K562 (cell line): ENCODE data around the gene HDAC9. TPM values are rescaled to one million over a fixed set of nuclear protein-coding genes. Genes with fewer than 3 reads are reported as not detected.

ENCODE experiments used
- ATAC-seq: fragments of 200-7000 bp; cut with Tn5 transposase; 3 replicates; pipeline ENCODE4 v1.9.1; 2020; ENCODE audit warnings: moderate library complexity
- BruUV-seq: library from RNA; stranded (reverse); fragments of 400-500 nt; replicated peaks from 2 replicates; lab custom pipeline; 2021; lab: Mats Ljungman, UMichigan
- CTCF ChIA-PET: fragments of 300-600 bp; formaldehyde crosslinking; extraction: SDS; loops from one replicate; lab custom pipeline; 2021; ENCODE audit warnings: low intra/inter-chr PET ratio; lab: Yijun Ruan, JAX
- POLR2A ChIA-PET: fragments of 300-600, 350-650 bp; sonication (Branson Sonifier 250); formaldehyde crosslinking; extraction: SDS; loops from one replicate; lab custom pipeline; 2021; ENCODE audit warnings: antibody characterized with exemption, inconsistent platforms; lab: Yijun Ruan, JAX
- DNase-seq, 4 experiments: peaks; one replicate each; pipeline versions ENCODE4 v3.0.0 to v3.0.0-alpha.2; 2011 to 2018; ENCODE audit warnings: low spot score in 3 of 4, mixed read lengths in 3 of 4; ENCODE audit errors: extremely low read depth in 1 of 4
- FAIRE-seq: peaks from 2 replicates; lab custom pipeline; 2011; peaks lifted over from hg19 to GRCh38; lab: Jason Lieb, UNC
- H2AFZ ChIP-seq: 2 replicates; pipeline ENCODE4 v1.6.0; 2011; ENCODE audit warnings: low read depth, low read length, control low read depth, inconsistent platforms
- H3K27ac ChIP-seq: fragments of 200-600 bp; 3 replicates; pipeline ENCODE4 v1.8.0; 2011; ENCODE audit warnings: low read depth, mild to moderate bottlenecking, control low read depth, inconsistent platforms, low read length, moderate library complexity, mixed read lengths; ENCODE audit errors: extremely low read depth
- H3K27me3 ChIP-seq, 2 experiments: fragments of 300-600 bp in 1 of 2; 2 replicates in 1 of 2; 3 replicates in 1 of 2; pipeline versions ENCODE4 v1.6.0 to v1.8.0; 2011; ENCODE audit warnings: inconsistent platforms in 2 of 2, low read length in 2 of 2, mild to moderate bottlenecking in 1 of 2, mixed read lengths in 1 of 2, moderate library complexity in 1 of 2; ENCODE audit not compliant: control insufficient read depth in 2 of 2, insufficient read depth in 2 of 2
- H3K36me3 ChIP-seq: fragments of 300-600 bp; 3 replicates; pipeline ENCODE4 v1.8.0; 2011; ENCODE audit warnings: mild to moderate bottlenecking, low read length, inconsistent platforms; ENCODE audit not compliant: control insufficient read depth, insufficient read depth
- H3K4me1 ChIP-seq, 2 experiments: fragments of 200-600 bp in 1 of 2; replicated peaks in 1 of 2; 2 replicates in 1 of 2; 3 replicates in 1 of 2; pipeline versions ENCODE4 v1.5.1 to v1.8.0; 2011; ENCODE audit warnings: inconsistent platforms in 2 of 2, low read length in 2 of 2, mild to moderate bottlenecking in 1 of 2, mixed read lengths in 1 of 2, moderate library complexity in 1 of 2; ENCODE audit not compliant: control insufficient read depth in 2 of 2, insufficient read depth in 2 of 2
- H3K4me2 ChIP-seq: 2 replicates; pipeline ENCODE4 v1.6.1; 2011; ENCODE audit warnings: low read length, control low read depth, inconsistent platforms, mixed read lengths; ENCODE audit not compliant: insufficient read depth
- H3K4me3 ChIP-seq: fragments of 200-600 bp; sonication (generic), shearing (Covaris generic); 2 replicates; pipeline ENCODE4 v1.5.1; 2016; ENCODE audit warnings: control low read depth, inconsistent platforms
- H3K79me2 ChIP-seq: fragments of 200-600 bp; 3 replicates; pipeline ENCODE4 v1.8.0; 2011; ENCODE audit warnings: low read length, inconsistent platforms; ENCODE audit not compliant: control insufficient read depth, insufficient read depth
- H3K9ac ChIP-seq, 2 experiments: 2 replicates each; pipeline versions ENCODE4 v1.6.0 to v1.6.1; 2011; ENCODE audit warnings: low read depth in 2 of 2, low read length in 2 of 2, control low read depth in 1 of 2, inconsistent platforms in 1 of 2, mild to moderate bottlenecking in 1 of 2, mixed read lengths in 1 of 2; ENCODE audit not compliant: insufficient read depth in 1 of 2
- H3K9me1 ChIP-seq: one replicate; pipeline ENCODE4 v1.6.0; 2011; ENCODE audit warnings: inconsistent platforms, mild to moderate bottlenecking, low read length, moderate library complexity; ENCODE audit not compliant: control insufficient read depth, insufficient read depth
- H3K9me3 ChIP-seq: replicated peaks from 2 replicates; pipeline ENCODE4 v1.5.1; 2011; ENCODE audit warnings: low read depth, low read length, inconsistent platforms; ENCODE audit not compliant: control insufficient read depth, insufficient read depth
- H4K20me1 ChIP-seq: replicated peaks from 2 replicates; pipeline ENCODE4 v1.6.1; 2011; ENCODE audit warnings: low read length, inconsistent platforms, mixed read lengths; ENCODE audit not compliant: control insufficient read depth, insufficient read depth
- BRCA1 ChIP-seq, 2 experiments: fragments of 450-650 bp in 1 of 2; sonication (generic) in 1 of 2; formaldehyde crosslinking in 1 of 2; IDR thresholded peaks; 2 replicates each; pipeline versions ENCODE4 v1.5.0 to v1.6.1; 2017 to 2020; ENCODE audit warnings: mild to moderate bottlenecking in 1 of 2, missing genetic modification reagents in 1 of 2
- CAMTA2 ChIP-seq: fragments of 250-450 bp; sonication (Bioruptor Pico); conservative IDR thresholded peaks from 2 replicates; pipeline ENCODE4 v1.5.1; 2022
- CCAR2 ChIP-seq: fragments of 200-400 bp; formaldehyde crosslinking; IDR thresholded peaks from 2 replicates; pipeline ENCODE4 v1.6.1; 2017; ENCODE audit warnings: mild to moderate bottlenecking, low read depth, low read length
- LARP7 ChIP-seq: fragments of 450-650 bp; IDR thresholded peaks from 2 replicates; pipeline ENCODE4 v1.6.1; 2016
- NCOR1 ChIP-seq: fragments of 450-650 bp; IDR thresholded peaks from 2 replicates; pipeline ENCODE4 v1.6.1; 2016; ENCODE audit warnings: mild to moderate bottlenecking, moderate library complexity
- NFYB ChIP-seq: IDR thresholded peaks from 2 replicates; pipeline ENCODE4 v1.6.1; 2011; ENCODE audit warnings: mild to moderate bottlenecking, moderate library complexity; ENCODE audit not compliant: insufficient read length; ENCODE audit errors: extremely low read depth
- SETDB1 ChIP-seq: IDR thresholded peaks from one replicate; pipeline ENCODE4 v1.6.1; 2012; ENCODE audit warnings: low read length, control low read depth, inconsistent platforms
- SNIP1 ChIP-seq: fragments of 450-650 bp; IDR thresholded peaks from 2 replicates; pipeline ENCODE4 v1.7.1; 2017; ENCODE audit warnings: low read depth, mild to moderate bottlenecking
- TAF7 ChIP-seq: fragments of 450-650 bp; IDR thresholded peaks from 2 replicates; pipeline ENCODE4 v1.6.1; 2016; ENCODE audit warnings: missing genetic modification characterization, missing compliant biosample characterization
- YBX1 ChIP-seq: fragments of 450-650 bp; IDR thresholded peaks from 2 replicates; pipeline ENCODE4 v1.7.1; 2016; ENCODE audit warnings: mild to moderate bottlenecking
- ZC3H4 ChIP-seq: sonication (generic); formaldehyde crosslinking; IDR thresholded peaks from 2 replicates; pipeline ENCODE4 v1.9.0; 2021; ENCODE audit warnings: missing genetic modification reagents, borderline replicate concordance
- ZNF143 ChIP-seq: sonication (generic); formaldehyde crosslinking; IDR thresholded peaks from 2 replicates; pipeline ENCODE4 v1.9.0; 2022; ENCODE audit warnings: mild to moderate bottlenecking, missing genetic modification reagents
- ZNF212 ChIP-seq: fragments of 450-650 bp; formaldehyde crosslinking; IDR thresholded peaks from 2 replicates; pipeline ENCODE4 v1.4.0; 2020; ENCODE audit warnings: mild to moderate bottlenecking
- ZNF561 ChIP-seq: fragments of 450-650 bp; formaldehyde crosslinking; conservative IDR thresholded peaks from 2 replicates; pipeline ENCODE4 v1.4.0; 2020; ENCODE audit warnings: mild to moderate bottlenecking, moderate library complexity
- WGBS: fragments of 100-300 bp; shearing (Covaris generic); methylation state at CpG from one replicate; pipeline ENCODE4 v1.1.6; 2016; ENCODE audit warnings: low coverage, mixed read lengths; ENCODE audit not compliant: insufficient coverage; ENCODE audit errors: missing lambda C conversion rate; 5-methylcytosine and 5-hydroxymethylcytosine counted together
- in situ Hi-C: fragments of 300-500 bp; cut with MboI; formaldehyde crosslinking; loops from 4 replicates; pipeline ENCODE4 v1.15.0; 2018; ENCODE audit warnings: inconsistent platforms, mixed read lengths
- intact Hi-C: fragments of 100-400 bp; cut with micrococcal nuclease; formaldehyde crosslinking; loops from 2 replicates; pipeline ENCODE4 v1.14.2; 2022
- polyA plus RNA-seq, 8 experiments: library from polyadenylated mRNA; depleted of rRNA in 4 of 8; stranded (reverse) in 5 of 8; unstranded in 3 of 8; fragments of >200 nt; fragmentation: Nextera tagmentation in 2 of 8; fragmentation: Illumina TruSeq in 1 of 8; extraction: Ambion mirVana in 2 of 8; extraction: Trizol in 1 of 8; gene quantifications; 2 replicates each; pipeline versions ENCODE4 v1.2.1 to v1.2.3, GENCODE V29; 2011 to 2014; ENCODE audit warnings: inconsistent platforms in 1 of 8, missing spikeins in 1 of 8
- total RNA-seq, 7 experiments: library from RNA; depleted of rRNA in 6 of 7; stranded (reverse); fragments of >200 nt in 6 of 7; fragmentation: Illumina TruSeq in 2 of 7; extraction: Trizol in 2 of 7; gene quantifications; 2 replicates each; pipeline versions ENCODE4 v1.2.1 to v1.2.3, GENCODE V29; 2011 to 2021; ENCODE audit warnings: low replicate concordance in 1 of 7
- TF ChIP-seq, protein P1 (sequence below), 3 experiments: IDR thresholded peaks in 2 of 3; conservative IDR thresholded peaks in 1 of 3; 2 replicates each; pipeline ENCODE4 v1.5.1; 2011 to 2012; ENCODE audit warnings: low read length in 3 of 3, mild to moderate bottlenecking in 3 of 3, control low read depth in 2 of 3, improper control_type of control experiment in 1 of 3, inconsistent platforms in 1 of 3, low read depth in 1 of 3, mixed read lengths in 1 of 3, moderate library complexity in 1 of 3; ENCODE audit not compliant: insufficient read depth in 2 of 3
- TF ChIP-seq, protein P2 (sequence below): IDR thresholded peaks from 2 replicates; pipeline ENCODE4 v1.6.1; 2011; ENCODE audit not compliant: insufficient read length; ENCODE audit errors: extremely low read depth
- TF ChIP-seq, protein P3 (sequence below), 2 experiments: fragments of 450-650 bp in 1 of 2; IDR thresholded peaks; 2 replicates each; pipeline ENCODE4 v1.6.1; 2011 to 2017; ENCODE audit warnings: low read depth in 2 of 2, antibody characterized with exemption in 1 of 2, borderline replicate concordance in 1 of 2, low read length in 1 of 2, mild to moderate bottlenecking in 1 of 2, mixed read lengths in 1 of 2; ENCODE audit not compliant: control insufficient read depth in 1 of 2

HDAC9 gene
- total and polyA plus RNA-seq, 9 of the 15 experiments (the other 6 are each of a cell fraction or from before 2014, with no cell fraction given) = 0.08 to 0.91 (median 0.33) TPM

DNA sequence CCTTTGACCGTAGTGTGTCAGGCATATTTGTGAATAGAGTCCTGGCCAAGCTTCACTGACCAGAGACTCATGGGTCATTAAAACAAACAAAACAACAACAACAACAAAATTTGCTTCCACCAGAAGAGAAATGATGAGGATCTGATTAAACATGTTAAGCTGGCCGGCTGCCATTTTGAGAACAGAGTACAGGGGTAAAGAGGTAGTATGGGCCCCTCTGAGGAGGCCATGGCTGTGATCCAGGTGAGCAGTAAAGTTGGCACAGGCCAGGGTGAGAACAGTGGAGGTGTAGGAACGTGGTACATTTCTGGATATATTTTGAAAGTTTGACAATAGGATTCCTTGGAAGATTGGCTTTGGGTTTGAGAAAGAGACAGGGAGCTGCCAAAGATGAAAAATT is 369.4 kb downstream of the HDAC9 start:
- H3K27ac ChIP-seq = no peak overlapping the region
- H4K20me1 ChIP-seq = no peaks in the 10 kb centered on the region
- H3K79me2 ChIP-seq = no peaks in the 10 kb centered on the region
- no peak overlapping the region for H3K9ac ChIP-seq
- BruUV-seq = no TSS peak
- ChIA-PET CTCF (no interaction called here), POLR2A (interaction anchor here (0.7 kb wide), 1 partner anchor 471 kb away, joined by 3 read pairs; no protein-coding TSS in a partner anchor)
- intact Hi-C loops (no loop called here), in situ Hi-C loops (no loop called here)
- H3K4me1 ChIP-seq = no peaks in the 10 kb centered on the region
- 0 out of 2 replicates have a peak, but pooled peaks cover 2% of the 10 kb centered on the region for H3K9me3 ChIP-seq
- 0% methylated on average over 3 of the region's 3 CpGs for WGBS
- DNase-seq = no peak
- H3K27me3 ChIP-seq = no peaks in the 10 kb centered on the region
- H3K9me1 ChIP-seq = no peaks in the 10 kb centered on the region
- no peak overlapping the region for H3K4me3 ChIP-seq
- no peak overlapping the region for H3K4me2 ChIP-seq
- no peak for TF ChIP-seq ZC3H4 (CRISPR knock-in tag)
- no peak for TF ChIP-seq CAMTA2 (CRISPR knock-in tag)
- TF ChIP-seq, protein P1, sequence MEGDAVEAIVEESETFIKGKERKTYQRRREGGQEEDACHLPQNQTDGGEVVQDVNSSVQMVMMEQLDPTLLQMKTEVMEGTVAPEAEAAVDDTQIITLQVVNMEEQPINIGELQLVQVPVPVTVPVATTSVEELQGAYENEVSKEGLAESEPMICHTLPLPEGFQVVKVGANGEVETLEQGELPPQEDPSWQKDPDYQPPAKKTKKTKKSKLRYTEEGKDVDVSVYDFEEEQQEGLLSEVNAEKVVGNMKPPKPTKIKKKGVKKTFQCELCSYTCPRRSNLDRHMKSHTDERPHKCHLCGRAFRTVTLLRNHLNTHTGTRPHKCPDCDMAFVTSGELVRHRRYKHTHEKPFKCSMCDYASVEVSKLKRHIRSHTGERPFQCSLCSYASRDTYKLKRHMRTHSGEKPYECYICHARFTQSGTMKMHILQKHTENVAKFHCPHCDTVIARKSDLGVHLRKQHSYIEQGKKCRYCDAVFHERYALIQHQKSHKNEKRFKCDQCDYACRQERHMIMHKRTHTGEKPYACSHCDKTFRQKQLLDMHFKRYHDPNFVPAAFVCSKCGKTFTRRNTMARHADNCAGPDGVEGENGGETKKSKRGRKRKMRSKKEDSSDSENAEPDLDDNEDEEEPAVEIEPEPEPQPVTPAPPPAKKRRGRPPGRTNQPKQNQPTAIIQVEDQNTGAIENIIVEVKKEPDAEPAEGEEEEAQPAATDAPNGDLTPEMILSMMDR (IDR thresholded peaks at IDR 0.05 in 2 of 3, conservative IDR thresholded peaks at IDR 0.05 in 1 of 3; ENCODE audit: insufficient read depth in 2 of 3, low read depth in 1 of 3, low read length in 3 of 3) = no peak
- no peak for TF ChIP-seq NCOR1
- no peak for TF ChIP-seq LARP7
- TF ChIP-seq TAF7 (tag) = no peak
- TF ChIP-seq SETDB1 = no peak
- no peak for TF ChIP-seq ZNF212 (CRISPR knock-in tag)
- TF ChIP-seq CCAR2 = no peak
- no peak for TF ChIP-seq BRCA1 (IDR thresholded peaks at IDR 0.05)
- TF ChIP-seq BRCA1 (CRISPR knock-in tag; IDR thresholded peaks at IDR 0.05) = no peak
- no peak for TF ChIP-seq SNIP1
- TF ChIP-seq, protein P2, sequence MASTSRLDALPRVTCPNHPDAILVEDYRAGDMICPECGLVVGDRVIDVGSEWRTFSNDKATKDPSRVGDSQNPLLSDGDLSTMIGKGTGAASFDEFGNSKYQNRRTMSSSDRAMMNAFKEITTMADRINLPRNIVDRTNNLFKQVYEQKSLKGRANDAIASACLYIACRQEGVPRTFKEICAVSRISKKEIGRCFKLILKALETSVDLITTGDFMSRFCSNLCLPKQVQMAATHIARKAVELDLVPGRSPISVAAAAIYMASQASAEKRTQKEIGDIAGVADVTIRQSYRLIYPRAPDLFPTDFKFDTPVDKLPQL = no peak
- TF ChIP-seq YBX1 = no peak
- no peak for TF ChIP-seq NFYB
- TF ChIP-seq, protein P3, sequence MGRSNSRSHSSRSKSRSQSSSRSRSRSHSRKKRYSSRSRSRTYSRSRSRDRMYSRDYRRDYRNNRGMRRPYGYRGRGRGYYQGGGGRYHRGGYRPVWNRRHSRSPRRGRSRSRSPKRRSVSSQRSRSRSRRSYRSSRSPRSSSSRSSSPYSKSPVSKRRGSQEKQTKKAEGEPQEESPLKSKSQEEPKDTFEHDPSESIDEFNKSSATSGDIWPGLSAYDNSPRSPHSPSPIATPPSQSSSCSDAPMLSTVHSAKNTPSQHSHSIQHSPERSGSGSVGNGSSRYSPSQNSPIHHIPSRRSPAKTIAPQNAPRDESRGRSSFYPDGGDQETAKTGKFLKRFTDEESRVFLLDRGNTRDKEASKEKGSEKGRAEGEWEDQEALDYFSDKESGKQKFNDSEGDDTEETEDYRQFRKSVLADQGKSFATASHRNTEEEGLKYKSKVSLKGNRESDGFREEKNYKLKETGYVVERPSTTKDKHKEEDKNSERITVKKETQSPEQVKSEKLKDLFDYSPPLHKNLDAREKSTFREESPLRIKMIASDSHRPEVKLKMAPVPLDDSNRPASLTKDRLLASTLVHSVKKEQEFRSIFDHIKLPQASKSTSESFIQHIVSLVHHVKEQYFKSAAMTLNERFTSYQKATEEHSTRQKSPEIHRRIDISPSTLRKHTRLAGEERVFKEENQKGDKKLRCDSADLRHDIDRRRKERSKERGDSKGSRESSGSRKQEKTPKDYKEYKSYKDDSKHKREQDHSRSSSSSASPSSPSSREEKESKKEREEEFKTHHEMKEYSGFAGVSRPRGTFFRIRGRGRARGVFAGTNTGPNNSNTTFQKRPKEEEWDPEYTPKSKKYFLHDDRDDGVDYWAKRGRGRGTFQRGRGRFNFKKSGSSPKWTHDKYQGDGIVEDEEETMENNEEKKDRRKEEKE (IDR thresholded peaks at IDR 0.05; ENCODE audit: borderline replicate concordance in 1 of 2, control insufficient read depth in 1 of 2, low read depth in 2 of 2, low read length in 1 of 2) = no peak
- TF ChIP-seq ZNF143 (CRISPR knock-in tag) = no peak
- no peak for TF ChIP-seq ZNF561 (CRISPR knock-in tag)
- FAIRE-seq = no peak
- no peaks in the 10 kb centered on the region for H3K36me3 ChIP-seq
- no peak overlapping the region for H2AFZ ChIP-seq
- no peak for ATAC-seq
